Limb (tissue), 2 donors: ENCODE data around the gene HHAT.
A peak's percentile ranks its signal among the peaks of the same experiment; 100 is the strongest.

Experiments used
- DNase-seq, 2 donors: peaks; one replicate each; pipeline ENCODE4 v3.0.0-alpha.2; 2016; ENCODE audit errors: extremely low spot score in 2 of 2

The HHAT gene

GRCh38 chr1:210478820-210479219 is 150.1 kb downstream of the HHAT start:
- no peak for DNase-seq

DNA sequence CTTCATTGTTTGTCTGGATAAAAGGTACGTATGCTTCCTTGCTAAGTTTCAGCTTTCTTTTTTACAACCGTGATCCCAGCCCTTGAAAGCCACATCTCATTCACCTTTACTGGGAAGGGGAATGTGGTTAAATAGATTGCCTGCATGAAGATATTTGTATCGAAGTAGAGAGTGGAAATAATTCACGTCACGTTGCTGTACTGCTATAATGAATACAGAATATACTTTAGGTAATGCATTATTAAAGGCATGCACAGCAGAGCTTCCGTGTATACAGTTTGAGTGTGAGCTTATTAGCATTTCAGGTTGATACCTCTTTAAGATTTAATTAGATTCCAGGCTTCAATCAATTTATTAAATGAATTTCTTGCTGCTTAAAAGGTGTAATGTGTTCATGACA is 153.8 kb downstream of the HHAT start:
- no peak for DNase-seq

DNA sequence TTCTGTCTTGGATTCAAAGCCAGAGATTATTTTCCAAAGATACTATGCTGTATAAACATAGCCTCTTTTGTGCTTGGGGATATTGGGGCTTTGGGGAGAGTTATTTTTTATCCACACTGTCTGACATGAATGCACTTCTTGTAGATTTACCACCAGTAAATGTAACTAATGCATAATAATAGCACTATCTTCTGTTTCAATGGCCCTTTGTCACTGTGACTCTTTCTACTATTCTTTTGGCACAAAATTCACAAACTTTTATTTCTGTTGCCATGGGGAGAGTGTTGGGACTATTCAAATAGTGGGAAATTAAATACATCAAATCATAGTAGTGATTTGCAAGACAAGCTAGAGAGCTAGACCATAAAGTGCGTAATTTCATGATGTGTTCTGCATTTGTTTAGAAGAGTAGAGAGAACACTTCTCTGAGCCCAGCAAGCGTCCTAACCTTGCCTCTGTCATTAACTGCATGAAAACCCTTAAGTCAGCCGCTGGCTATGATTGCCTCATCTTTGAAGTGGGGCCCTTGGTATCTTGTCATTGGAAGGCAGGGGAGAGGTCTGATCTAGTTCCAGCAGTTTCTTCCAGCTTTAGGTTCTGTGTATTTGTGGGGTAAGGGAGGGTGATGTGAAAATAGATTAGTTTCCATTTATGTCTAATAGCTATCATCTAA is 154.4 kb downstream of the HHAT start:
- DNase-seq = no peak

GRCh38 chr1:210483821-210484220 is 155.1 kb downstream of the HHAT start:
- no peak for DNase-seq

GRCh38 chr1:210487021-210487420 is 158.3 kb downstream of the HHAT start:
- no peak for DNase-seq

DNA sequence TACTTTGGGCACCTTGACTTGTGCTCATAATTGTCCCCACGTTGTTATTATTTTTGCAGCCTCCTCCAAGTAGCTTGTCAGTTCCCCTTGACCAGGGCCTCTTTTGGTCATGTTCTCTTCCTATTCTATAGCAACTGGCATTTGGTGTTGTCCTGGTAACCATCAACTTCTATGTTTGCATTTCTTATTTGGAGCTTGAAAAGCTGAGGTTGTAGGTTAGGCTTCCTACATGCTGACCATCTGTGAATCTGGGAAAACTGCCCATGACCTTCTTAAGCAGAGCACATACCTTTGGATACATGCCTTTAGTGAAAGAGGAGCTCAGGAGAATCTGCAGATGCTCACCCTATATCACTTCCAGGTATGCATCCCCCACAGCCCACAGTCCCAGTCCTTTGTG is 160.8 kb downstream of the HHAT start:
- peak in 1 of 2 donors; percentile 42 for DNase-seq

- no peak for DNase-seq
Measured at GRCh38 chr1:210490781-210491180, 162.1 kb downstream of the HHAT start.

DNA sequence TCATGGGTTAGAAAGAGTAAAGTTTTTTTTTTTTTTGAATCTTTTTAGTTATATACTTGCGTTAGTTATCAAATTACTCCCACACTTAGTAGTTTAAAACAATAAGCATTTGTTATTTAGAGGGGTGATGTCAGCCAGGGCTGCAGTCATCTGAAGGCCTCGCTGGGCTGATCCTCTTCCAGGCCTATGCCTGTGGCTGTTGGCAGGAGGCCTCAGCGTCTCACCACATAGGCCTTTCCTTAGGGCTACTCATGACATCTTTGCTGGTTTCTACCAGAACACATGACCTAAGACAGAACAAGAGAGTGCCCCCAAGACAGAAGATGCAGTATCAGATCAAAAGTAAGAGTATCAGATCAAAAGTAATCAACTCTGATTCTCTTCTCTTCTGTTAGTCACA is 167.4 kb downstream of the HHAT start:
- DNase-seq = no peak

DNA sequence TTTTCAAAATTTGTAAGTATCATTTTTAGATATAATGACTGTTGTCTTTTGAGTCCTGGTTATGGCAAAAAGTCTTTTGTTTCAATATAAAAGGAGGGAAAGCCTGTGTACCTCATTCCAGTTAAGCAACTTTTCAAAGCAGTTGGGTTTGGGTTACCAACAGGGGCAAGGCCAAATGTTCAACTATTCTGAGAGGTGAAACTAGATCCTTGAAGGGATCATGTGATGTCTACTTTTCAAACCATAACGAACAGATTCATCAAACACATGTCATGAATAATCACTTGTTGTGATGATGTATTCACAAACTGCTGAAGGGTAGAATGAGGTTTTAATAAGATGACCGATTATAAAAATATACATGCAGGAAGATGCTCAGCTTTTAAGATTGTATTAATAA is 171.3 kb downstream of the HHAT start:
- DNase-seq = no peak

- DNase-seq = no peak
Measured at GRCh38 chr1:210500831-210501230, 172.1 kb downstream of the HHAT start.

- DNase-seq = no peak
Measured at GRCh38 chr1:210504286-210504685, 175.6 kb downstream of the HHAT start.

DNA sequence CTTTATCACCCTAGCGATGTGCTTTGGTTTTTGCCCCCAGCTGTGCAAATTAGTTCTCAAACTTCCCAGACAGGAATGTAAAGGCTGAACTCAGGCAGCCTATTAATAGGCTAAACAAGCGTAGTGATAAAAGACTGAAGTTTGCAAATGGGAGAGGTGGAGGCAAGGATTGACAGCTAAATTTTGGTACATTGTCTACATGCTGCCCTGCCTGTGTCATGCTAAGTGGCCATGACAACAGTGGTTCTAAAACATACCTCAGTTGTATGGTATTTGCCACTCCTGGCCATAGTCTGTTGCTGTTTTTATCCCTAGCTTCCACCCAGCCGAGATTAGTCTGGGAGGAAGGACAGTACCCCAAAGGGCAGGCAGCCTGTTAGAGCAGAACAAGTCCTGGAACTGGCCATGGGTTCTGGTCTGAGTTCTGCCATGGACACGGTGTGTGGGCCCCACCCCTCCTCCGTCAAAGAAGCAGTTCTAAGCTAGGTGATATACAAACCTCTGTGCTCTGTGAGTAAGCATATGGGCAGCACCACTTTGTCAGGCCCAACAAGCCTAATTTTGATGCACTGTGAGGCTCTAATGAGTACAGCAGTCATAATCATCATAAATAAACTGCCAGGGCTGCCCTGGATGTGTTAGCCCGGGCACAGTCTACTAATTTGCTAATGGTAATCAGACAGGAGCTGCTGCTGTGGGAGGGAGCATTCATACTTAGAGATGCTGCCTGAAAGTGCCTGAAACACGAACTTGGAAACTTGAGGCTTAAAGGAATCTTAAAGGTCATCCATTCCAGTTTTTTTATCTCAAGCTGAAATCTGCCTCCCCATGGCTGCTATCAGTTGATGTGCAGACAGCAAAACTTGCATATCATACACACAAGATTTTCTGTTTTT is 177.1 kb downstream of the HHAT start:
- DNase-seq = no peak

- no peak for DNase-seq
Measured at GRCh38 chr1:210506689-210507088, 178.0 kb downstream of the HHAT start.

GRCh38 chr1:210516092-210516656 is 187.5 kb downstream of the HHAT start:
- no peak for DNase-seq

- no peak for DNase-seq
Measured at GRCh38 chr1:210516697-210517459, 188.2 kb downstream of the HHAT start.

DNA sequence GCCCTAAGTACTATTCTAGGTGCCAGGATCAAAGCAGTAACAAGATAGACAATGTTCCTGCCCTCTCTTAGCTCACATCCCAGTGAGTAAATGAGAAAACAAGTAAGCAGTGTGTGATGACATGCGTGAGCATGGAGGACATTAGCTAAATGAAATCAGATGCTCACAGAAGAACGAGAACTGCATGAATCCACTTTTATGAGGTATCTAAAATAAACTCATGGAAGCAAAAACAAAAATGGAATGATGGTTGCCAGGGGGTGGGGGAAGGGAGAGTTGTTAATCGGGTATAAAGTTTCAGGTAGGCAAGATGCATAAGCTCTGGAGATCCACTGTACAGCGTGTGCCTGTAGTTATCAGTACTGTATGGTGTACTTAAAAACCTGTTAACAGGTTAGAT is 195.1 kb downstream of the HHAT start:
- no peak for DNase-seq

DNA sequence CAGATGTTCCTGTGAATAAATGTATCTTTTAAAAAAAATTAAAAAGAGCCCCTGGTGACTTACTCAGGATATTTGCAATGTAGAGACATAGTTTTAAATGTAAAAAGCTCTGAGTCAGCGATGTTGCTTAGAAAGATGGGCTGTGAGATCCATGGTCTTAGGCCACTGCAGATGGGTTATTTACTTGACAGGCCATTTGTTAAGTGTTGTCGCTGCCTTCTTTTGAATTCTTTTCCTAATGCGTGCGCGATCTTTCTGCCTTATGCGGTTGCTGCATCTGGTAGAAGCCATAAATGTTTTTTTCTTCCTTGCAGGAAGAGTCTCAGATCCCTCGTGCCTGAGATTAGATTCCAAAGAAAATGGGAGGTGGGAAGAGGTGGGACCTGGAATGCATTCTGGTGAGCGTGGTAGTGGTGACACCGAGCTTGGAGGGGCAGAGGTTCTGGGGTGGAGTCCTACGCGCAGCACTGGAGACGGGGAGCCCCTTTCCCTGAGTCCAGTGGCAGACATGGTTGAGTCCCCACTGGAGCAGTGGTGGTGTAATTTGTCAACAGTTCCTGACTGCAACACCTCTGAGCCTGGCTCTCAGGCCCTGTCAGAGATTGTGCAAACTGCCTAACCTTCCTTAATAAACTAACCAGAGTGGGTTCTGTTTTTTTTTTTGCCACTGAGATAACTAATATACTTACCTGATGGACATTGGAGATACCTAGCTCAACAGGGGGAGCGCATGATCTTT is 197.2 kb downstream of the HHAT start:
- no peak for DNase-seq

GRCh38 chr1:210527091-210527490 is 198.4 kb downstream of the HHAT start:
- no peak for DNase-seq

DNA sequence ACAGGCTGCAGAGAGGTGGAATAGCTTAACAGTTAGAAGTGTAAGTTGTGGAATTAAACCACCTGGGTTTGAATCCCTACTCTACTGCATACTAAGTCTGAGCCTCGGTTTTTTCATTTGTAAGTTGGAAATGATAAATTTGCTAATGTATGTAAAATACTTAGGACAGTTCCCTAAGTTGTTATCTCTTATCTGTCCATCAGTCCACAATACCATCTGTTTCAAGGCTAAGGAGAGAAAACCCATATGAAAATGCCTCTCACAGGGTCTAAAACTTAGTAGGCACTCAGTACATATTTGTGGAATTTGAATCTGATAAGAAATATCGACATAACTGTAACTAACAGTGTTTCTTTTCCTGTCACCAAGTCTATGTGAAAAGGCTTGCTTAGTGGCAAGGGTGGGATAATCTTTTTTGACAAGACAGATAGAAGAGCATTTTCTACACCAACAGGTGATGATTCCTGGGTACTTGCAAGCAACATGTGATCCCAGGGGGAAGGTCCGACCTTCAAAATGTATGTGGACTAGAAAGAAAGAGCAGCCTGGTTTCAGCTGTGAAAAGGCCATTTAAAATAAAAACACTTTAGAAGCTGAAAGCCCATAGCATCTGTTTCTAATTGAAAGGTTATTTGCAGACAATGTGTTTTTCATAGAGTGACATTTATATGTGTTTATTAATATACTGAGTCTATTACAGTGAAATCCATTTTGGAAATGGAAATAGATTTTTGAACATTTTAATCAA is 202.9 kb downstream of the HHAT start:
- no peak for DNase-seq

DNA sequence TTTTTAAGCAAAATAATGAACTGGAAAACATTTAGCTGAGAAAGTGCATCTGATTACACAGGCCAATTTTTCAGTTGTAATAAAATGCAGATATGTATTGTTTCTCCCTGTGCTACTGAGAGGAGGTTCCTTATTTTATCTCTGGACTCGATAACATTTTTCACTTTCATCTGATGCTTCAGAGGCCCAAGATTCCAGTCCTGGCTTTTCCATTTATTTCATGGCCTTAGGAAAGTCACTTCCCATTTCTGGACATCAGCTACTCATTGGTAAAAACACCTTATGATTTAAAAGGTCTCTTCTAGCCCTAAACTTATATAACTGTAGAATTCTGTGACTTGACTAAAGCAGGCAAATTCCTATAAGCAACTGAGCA is 203.5 kb downstream of the HHAT start:
- no peak for DNase-seq
